HG02623 (cell line): ENCODE measurements around the gene NRCAM.
A peak's percentile ranks its signal among the peaks of the same experiment; 100 is the strongest.
"Not testable (repeated sequence)": the region's sequence is repeated elsewhere in the genome, so short reads cannot be mapped to it uniquely, and the experiment has no call there.

ENCODE experiments used
- ATAC-seq: cut with Tn5 transposase; IDR thresholded peaks from one replicate; pipeline ENCODE4 v1.9.1; 2021; ENCODE audit warnings: moderate library complexity; ENCODE audit not compliant: unreplicated experiment

The NRCAM gene

GRCh38 chr7:108403597-108404217 is 52.5 kb downstream of the NRCAM start:
- no peak for ATAC-seq

GRCh38 chr7:108402865-108403264 is 53.4 kb downstream of the NRCAM start:
- no peak for ATAC-seq

DNA sequence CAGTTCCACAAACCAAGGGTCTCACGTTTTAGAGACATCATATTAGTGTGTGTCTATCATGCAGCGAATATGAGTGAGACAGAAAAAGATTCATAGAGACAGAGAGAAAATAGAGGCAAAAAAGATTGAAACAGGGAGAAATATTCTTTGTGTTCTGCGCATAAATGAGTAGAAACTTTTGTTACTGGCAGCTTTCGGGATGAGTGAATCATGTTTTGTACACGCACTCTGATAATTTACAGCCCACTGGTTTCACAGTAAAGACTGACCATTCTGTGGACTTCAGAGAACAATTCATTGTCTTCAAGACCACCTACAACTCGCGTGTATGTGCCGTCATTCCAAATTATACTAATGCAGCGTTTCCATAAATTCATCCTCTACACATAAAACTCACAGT is 60.2 kb downstream of the NRCAM start:
- ATAC-seq = no peak

GRCh38 chr7:108395426-108395825 is 60.8 kb downstream of the NRCAM start:
- ATAC-seq = no peak

DNA sequence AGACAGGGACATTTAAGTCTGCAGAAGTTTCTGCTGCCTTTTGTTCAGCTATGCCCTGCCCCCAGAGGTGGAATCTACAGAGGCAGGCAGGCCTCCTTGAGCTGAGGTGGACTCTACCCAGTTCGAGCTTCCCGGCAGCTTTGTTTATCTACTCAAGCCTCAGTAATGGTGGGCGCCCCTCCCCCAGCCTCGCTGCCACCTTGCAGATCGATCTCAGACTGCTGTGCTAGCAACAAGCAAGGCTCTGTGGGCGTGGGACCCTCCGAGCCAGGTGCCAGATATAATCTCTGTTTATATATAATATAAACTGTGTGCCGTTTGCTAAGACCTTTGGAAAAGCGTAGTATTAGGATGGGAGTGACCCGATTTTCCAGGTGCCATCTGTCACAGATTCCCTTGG is 63.1 kb downstream of the NRCAM start:
- not testable (repeated sequence) for ATAC-seq

DNA sequence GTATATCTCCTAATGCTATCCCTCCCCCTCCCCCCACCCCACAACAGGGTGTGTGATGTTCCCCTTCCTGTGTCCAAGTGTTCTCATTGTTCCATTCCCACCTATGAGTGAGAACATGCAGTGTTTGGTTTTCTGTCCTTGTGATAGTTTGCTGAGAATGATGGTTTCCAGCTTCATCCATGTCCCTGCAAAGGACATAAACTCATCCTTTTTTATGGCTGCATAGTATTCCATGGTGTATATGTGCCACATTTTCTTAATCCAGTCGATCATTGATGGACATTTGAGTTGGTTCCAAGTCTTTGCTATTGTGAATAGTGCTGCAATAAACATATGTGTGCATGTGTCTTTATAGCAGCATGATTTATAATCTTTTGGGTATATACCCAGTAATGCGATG is 68.5 kb downstream of the NRCAM start:
- ATAC-seq = not testable (repeated sequence)

DNA sequence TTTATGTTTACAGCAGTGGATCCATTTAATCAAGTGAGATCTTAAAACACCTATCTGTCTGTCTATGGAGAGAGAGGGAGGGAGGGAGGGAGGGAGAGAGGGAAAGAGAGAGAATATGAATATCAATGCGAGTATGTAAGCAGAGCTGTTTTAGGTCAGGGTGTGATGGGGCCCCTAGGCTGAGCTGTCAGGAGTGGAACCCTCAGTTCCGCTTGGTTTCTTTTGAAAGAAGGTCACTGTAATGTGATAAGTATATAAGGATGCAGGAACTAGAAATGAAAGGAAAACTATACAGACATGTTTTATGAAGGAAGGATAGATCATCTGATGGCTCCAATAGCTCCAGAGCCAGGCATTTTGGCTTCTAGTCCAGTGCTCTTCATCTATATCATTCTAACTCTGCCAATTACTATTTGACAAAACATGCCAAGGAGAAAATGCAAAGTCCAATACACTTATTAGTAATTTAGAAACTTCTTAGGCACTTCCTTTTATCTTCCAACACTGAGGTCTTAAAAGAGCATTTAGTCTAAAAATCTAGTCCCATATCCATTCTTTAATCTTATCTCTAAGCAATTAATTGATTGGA is 70.3 kb downstream of the NRCAM start:
- no peak for ATAC-seq

DNA sequence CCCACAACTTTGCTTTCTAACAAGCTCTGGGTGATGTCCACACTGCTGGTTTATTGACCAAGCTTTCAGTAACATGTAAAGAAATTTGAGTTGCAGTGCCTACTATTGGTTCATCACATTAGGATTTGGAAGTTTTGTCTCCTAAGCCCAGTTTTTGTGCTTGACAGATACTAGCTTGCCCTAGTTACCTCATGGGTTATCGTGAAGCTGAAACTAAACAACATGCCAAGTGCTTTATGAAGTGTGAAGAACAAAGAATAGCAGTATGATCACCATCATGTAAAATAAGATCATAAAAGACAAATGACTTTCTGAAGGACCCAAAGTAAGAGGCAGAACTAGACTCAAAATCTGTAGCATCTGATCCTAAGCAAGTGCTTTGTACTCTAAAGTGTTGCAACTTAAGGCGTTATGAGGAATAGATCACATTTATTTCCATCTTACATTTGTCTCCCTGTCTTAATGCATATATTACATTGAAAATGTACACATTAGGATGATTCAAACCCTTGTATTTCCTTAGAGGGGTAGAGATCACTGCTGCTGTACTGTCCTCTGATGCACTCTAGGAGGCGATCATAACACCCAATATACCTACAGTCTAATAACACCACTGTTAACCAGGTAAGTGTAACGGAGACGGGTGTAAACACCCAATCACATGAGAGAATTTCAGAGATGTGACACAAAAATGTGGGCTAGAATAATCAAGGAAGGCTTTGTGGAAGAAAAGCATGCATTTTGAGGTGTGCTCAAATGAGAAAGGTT is 71.3 kb downstream of the NRCAM start:
- ATAC-seq = peak; percentile 79

GRCh38 chr7:108382932-108383331 is 73.3 kb downstream of the NRCAM start:
- no peak for ATAC-seq

DNA sequence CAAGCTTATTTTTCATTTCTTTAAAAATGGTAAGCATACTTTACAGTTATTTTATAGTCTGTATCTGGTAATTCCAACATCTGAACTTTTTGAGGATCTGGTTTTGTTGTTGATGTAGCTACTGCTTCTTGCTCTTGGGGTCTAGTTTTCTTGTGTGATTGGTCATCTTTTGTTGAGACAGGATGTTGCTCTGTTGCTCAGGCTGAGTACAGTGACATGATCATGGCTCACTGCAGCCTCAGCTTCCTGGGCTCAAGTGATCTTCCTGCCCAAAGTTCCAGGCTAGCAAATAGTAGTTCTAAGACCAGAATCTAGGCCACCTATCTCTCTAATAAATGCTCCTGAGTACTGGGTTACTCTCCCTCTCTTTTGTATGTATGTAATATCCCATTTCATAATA is 75.7 kb downstream of the NRCAM start:
- ATAC-seq = no peak

- ATAC-seq = no peak
These were observed 80.0 kb downstream of the NRCAM start for GRCh38 chr7:108376206-108376605.

GRCh38 chr7:108375668-108376067 is 80.6 kb downstream of the NRCAM start:
- peak; percentile 48 for ATAC-seq

DNA sequence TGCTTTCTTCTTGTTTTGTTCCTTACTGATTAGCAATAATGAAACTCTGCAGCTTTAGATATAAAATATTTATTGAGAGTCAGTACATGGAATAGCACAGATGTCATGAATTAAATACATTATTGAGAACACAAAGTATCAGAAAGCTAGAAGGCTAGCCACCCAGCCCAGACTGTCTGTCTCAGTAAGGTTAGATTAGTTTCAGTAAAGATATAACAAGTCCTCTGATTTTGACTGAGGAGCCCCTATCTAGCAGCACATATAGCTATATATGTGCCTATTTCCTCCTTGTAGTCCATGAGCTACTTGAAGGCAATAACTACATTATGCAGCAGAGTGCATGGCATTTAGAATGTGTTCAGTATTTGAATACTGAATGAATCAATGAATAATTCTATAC is 81.3 kb downstream of the NRCAM start:
- no peak for ATAC-seq

GRCh38 chr7:108372618-108373017 is 83.6 kb downstream of the NRCAM start:
- no peak for ATAC-seq

DNA sequence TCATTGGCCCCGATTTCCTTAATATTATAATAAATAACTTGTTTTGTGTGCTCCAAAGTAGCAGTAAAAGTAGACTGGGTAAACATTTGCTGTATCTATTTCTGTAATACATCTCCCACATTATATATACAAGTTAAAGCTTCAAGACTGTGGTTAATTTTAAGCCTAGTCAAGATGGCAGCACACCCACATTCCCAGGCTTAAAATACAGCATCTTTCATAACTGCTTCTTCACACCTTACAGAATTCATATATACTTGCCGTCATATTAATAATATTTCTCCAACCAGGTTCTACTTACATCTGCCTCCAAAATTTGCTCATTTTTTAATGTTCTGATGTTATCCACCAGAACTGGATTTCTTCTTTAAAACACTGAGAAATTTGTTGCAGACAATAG is 85.6 kb downstream of the NRCAM start:
- no peak for ATAC-seq

- ATAC-seq = no peak
These were observed 87.8 kb downstream of the NRCAM start for GRCh38 chr7:108368466-108368865.

DNA sequence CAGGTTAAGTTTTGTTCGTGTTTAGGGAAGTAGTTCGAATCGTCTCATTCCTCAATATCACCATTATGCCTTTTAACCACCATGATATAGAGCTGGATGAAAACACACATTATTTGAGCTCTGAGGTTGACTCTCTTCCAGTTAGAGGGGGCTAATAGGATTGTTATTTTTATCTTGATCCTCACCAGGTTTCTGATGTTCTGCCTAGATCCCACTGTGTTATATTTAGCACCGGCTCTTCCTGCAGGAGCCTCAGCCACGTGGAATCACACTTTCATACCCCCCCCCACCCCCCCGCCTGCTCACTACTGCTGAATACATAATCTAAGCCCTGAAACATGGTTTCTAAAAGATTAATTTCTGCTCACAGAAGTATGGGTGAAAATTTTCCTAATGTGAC is 88.3 kb downstream of the NRCAM start:
- ATAC-seq = no peak

GRCh38 chr7:108367314-108367713 is 88.9 kb downstream of the NRCAM start:
- ATAC-seq = no peak

GRCh38 chr7:108363659-108364058 is 92.6 kb downstream of the NRCAM start:
- no peak for ATAC-seq

- ATAC-seq = no peak
These were observed 96.0 kb downstream of the NRCAM start for GRCh38 chr7:108360058-108360800.

- no peak for ATAC-seq
These were observed 97.7 kb downstream of the NRCAM start for GRCh38 chr7:108358553-108358952.

GRCh38 chr7:108351729-108352131 is 104.5 kb downstream of the NRCAM start:
- no peak for ATAC-seq
